ENCODE data around the gene HSPG2.
"Not testable (repeated sequence)": the region's sequence is repeated elsewhere in the genome, so short reads cannot be mapped to it uniquely, and the experiment has no call there.

Gene HSPG2

DNA sequence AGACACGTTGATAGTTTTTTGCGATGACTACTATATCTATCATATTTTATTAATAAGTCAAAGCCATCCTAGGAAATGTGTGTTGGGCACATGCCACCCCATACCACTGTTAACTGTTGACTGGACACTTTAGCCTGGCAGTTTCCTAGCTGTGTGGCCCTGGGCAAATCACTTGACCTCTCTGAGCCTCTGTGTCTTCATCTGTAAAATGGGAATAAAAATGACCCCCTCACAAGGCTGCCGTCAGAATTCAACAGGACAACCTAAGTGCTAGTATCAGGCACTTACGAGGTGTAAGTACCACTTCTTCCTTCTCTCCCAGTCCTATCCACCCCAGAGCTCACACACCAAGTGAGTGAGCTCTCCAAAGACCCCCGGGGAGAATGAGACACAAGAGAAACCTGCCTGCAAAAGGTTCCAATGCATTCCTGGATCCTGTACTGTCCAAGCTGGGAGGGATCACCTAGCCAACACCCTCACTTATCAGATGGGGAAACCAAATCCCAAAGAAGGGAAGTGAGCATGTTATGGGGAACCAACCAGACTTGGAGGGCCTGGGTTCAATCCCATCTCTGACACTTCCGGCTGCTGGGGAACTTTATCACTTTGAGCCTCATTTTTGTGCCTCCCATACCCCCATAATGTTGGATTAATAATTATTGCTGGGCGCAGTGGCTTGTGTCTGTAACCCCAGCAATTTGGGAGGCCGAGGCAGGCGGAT lies 24.9 kb downstream of the HSPG2 start:
- DNase-seq, result no peak

DNA sequence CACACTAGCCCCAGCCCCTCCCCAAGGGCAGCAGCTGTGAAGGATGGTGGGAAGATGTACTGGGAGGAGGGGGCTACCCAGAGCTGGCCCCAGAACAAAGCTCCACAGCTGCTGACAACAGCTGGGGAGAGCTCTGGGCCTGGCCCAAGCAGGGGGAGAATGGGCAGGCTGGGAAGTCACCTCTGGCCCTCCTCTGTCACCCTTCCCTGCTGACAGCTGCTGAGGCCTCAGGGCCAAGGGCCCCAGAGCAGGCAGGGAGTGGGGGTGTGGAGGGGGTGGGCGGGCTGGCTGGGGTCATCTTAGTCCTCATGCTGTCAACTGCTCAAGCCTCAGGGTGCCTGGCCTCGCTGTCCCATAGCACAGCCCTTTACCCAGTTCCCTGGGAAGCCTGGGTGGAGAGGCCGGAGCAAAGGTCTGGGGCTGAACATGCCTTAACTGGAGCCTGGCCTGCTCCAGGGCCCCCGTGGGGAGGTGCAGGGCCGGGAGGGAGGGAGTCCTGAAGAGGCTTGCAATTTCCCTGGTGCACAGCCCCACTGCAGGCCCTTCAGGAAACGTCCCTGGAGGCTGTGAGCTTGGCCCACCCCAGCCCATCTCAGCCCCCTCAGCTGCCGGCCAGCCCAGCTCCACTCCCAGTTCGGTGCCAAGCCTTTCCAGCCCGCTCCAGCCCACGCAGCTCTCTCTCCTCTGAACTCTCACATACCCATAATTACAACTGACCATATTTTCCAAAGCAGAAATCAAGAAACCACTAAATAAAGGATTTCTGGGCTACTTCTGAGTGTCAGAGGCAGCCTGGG lies 25.7 kb downstream of the HSPG2 start:
- peak; percentile 52 for DNase-seq

DNA sequence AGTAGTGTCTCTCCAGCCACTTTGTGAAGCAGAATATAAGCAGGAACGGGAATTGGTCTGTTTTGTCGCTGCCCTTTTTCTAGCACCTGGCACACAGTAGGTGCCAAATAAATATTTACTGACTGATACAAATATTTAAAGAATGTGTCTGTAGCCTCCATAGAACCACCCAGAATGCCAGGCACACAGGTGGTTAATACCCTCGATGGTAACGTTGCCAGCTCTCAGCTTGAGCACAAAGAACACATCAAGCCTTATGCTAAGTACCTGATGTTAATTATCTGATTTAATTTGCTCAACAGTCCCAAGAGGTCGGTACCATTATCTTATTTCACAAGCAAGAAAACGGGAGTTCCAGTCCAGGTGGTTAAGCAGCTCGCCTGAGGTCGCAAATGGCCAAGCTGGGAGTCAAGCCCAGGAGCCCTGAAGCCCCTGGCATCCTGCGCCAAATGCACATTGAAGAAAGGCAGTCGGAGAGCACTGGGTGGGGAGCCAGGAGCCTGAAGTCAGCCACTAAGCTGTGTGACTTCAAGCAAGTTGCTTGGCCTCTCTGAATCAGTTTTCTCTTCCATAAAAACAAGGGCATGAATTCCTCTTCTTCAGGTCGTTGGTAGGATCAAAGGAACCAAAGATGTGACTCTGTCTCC lies 26.4 kb downstream of the HSPG2 start:
- no peak for DNase-seq

DNA sequence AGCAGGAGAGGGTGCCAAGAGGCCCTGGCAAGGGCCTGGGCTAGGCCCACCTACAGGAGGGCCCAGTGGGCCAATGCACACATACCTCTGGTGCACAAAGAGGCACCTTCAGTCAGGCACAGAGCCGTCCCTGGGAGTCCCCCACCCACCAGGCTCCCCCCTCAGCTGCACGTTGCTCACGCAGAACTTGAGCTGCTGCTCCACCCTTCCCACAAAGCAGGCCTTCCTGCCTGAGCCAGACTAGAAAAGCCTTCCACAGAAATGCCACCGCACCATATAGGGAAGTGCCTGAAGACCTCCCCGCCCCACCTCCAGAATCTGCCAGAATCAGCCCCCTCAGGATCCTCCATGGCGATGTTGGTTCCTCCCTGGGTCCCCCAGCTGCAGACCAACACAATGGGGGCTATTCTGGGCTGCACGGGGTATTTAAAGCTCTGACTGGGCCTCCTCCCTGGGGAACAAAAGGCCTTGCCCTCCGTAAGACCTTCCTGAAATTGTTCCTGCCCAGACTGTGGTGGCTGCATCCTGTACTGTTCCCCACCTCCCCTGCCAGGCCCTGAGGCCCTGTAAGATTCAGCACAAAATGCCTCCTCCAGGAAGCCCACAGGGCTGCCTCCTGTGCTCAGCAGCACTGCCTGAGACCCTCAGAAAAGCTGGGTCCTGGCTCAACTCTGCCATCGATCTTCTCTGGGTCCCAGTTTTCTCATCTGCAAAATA lies 27.2 kb downstream of the HSPG2 start:
- no peak for DNase-seq

DNA sequence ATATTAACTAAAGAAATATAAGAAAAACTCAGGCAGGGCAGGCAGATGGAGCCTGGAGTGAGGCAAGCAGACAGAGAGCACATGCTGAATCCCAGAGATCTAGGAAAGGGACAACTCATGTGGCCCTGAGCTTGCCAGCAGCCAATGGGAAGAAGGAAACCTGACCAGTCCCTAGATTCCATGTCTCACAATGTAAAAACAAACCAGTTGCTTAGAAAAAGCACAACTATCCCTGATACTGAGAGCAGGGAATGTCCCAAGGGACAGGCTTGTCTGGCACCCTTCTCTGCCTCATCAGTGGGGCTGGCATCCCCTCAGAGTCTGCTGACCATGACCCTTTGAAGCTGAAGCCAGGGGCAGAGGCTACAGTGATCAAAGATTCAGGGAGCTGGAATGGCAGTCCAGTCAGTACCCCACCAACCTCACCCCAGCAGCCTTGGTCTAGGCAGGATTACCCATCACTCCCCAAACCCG lies 27.8 kb downstream of the HSPG2 start:
- no peak for DNase-seq

DNA sequence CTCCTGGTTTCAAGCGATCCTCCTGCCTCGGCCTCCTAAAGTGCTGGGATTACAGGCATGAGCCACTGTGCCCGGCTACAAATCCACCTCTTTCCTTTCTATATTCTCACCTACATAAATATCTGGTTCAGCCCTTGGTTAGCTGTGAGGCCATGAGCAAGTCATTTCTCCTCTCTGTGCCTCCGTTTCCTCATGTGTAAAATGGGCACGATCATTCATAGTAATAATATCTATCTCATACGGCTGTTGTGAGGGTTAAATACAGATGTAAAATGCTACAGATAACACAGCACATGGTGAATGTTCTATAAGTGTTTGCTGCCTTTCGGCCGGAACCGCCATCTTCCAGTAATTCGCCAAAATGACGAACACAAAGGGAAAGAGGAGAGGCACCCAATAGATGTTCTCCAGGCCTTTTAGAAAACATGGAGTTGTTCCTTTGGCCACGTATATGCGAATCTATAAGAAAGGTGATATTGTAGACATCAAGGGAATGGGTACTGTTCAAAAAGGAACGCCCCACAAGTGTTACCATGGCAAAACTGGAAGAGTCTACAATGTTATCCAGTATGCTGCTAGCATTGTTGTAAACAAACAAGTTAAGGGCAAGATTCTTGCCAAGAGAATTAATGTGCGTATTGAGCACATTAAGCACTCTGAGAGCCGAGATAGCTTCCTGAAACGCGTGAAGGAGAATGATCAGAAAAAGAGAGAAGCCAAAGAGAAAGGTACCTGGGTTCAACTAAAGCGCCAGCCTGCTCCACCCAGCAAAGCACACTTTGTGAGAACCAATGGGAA lies 29.2 kb downstream of the HSPG2 start:
- DNase-seq, result not testable (repeated sequence)

DNA sequence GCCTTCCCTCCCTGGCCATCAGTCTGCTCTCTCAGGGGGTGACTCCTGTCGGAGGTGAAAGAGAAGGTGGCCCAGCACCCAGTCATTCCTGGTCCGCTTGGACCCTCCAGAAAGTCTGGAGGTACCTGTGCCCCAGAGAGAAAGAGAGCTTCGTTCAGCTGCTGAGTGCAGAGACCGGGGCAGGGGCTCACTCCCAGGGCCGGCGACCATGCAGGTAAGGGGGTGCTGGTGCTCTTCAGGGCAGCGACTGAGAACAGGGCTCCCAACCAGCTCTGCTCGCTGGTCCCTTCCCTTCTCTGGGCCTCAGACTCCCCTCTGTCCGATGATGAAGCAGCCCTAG lies 30.1 kb downstream of the HSPG2 start:
- DNase-seq, result no peak

DNA sequence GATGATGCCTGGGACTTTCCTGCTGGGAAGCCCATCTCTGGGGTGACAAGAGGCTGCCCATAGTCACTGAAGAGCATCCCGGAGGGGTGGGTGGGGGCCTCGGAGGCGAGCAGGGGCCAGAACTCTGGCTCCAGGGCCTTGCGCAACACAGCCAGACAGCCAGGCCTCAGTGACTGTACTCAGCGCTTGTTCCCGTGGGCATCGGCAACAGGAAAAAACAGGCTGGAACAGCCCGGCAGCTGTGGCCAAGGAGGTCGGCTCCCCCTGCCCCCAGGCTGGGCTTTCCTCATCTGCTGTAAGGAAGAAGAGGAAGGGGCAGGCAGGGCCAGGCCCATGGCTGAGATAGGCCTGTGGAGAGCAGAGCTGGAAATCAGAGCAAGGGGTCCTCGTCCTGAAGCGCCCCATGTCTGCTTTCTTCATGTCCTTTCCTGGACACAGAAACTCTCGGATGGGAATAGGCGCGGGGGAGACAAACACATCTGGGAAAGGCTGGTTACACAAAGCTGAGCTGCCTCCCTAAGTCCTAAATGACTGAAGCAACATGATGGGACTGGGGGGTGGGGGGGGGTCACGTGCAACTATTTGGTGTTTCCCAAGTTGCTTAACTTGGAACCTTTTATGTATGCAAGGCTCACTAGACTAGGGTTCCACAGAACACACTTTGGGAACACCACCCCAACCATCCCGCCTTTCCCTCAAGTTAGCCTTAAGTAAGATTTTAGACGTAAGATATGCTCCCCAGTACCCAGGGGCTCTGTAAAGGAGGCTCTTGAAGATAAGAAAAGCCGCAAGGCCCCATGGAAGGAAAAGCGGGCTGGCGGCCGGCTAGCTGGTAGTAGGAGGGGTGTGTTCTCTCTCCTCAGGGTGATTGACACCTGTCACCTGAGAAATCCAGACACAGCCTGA lies 30.7 kb downstream of the HSPG2 start:
- no peak for DNase-seq

DNA sequence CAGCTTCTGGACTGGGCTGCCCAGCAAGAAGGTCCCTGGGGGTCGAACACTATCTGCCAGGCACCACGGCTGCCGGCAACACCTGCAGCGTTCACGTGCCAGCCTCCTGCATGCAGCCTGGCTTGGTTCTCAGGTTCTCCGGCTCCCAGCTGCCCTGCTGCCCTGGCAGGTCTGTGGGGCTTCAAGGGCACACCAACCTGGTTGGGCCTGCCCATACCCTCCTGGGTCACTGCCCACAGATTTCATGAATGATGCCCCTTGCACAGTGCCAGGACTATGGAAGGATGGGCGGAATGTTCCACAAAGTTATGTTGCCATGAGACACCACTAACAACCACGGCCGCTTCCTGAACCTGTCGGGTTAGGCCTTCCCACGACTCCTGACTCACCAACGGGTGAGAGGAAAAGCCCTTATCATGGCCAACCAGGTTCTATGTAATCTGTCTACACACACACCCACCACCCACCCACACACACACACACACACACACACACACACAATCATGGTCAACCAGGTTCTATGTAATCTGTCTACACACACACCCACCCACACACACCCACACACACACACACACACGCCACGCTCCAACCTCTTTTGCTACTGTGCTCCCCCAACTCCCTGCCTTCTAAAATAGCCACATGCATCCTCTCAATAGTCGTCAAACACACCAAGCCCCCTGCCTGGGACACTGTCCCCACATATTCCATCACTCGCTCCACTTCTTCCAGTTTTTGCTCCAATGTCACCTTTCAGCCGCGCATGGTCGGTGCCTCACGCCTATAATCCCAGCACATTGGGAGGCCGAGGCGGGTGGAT lies 32.2 kb downstream of the HSPG2 start:
- DNase-seq, result no peak

DNA sequence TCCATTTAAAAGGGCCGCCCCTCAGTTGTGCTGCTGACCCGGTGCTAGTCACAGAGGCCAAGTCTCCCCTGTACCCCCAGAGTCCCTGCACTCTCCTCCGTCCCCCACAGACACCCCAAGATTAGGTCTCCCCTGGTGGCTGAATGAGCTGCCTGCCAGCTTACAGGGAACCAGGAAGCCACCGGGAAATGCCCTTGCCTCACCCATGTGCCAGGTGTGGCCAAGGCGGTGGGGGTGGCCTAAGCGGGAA lies 32.7 kb downstream of the HSPG2 start:
- DNase-seq, result no peak

DNA sequence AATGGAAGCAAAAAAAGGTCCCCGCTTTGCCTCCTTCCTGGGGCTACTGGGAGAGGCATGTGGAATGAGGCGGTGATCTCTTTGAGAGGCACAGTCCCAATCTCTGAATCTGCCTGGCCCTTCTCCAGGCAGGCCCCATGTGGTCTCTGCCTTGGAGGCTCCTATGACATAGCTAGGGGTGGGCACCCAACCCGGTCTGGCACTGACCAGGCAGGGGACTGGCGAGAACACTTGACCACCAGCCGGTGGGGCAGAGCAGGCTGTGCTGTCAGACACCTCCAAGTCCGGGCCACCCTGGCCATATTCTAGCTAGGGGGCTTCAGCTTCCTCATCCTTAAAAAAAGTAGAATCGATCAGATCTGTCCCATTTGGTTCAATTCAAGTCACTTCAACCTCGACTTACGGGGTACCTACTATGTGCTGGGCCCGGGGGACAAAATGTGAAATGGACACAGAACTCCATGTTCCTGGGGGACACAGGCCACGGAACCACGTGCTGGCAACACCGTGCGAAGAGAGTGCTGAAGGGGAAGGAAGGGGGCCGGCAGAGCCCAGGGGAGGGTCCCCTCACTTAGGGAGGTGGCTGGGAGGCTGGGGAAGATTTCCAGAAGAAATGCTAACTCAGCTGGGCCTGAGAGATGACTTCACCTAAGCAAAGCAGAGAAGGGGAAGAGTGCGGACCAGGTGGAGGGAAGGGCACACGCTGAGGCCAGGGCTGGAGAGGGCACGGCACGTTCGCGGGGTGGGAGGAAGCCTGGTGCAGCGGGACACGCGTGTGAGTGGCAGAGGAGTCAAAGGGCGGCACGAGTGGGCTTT lies 33.3 kb downstream of the HSPG2 start:
- no peak for DNase-seq

DNA sequence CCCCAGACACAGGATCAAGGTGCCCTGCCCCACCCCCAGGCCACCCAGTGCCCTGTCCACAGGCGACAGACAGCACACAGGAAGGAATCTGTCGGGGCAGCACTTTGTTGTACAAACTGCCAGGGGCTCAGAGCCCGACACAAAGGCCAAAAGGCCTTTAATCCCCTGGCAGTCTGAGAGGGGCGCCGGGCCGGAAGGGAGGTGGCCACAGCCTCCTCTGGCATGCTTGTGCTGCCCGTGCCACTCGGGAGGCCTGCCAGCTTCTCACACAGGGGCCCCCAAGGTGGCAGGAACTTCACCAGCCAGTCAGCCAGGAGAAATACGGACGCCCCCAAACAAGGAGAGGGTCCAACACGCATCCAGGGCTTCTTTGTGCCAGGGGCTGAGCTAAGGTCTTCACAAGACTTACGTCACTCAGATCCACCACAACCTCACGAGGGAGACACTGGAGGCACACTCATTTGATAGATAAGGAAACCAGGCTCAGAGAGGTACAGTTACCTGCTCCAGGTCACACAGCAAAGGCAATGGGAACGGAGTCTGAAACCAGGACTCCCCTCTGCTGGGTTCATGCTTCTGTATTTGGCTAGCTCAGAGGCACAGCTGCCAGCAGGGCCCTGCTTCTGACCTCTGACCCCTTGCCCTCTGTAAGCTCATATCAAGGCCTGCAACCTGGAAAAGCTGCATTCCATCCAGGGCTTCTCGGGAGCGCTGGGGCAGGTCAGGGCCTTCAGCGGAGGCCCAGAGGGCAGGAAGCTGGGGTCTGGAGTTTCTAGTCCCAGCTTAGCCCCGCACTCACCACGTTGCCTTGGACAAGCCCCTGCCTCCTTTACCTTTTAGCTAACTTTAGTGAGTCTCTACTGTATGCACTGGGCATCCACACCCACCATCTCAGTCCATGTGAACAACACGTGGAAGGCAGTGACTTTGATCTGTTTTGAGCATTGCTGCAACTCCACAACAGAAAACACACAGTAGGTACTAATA lies 34.8 kb downstream of the HSPG2 start:
- DNase-seq, result no peak

DNA sequence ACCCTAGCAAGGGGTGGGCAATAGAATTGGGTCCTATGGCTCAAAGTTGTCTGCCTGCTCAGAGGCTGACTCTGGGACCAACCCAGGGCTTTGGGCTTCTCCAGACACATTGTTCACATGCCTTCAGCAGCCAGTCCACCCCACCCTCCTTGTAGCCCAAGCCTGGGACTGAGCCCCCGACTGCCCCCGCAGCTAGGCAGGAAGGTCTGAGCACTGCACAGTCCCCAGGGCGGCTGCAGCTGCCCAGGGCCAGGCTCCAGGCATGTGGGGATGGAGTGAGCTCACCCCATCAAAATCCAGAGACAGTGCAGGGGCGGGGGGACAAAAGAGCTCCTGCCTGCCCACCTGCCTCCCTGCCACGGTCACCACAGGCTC lies 35.6 kb downstream of the HSPG2 start:
- DNase-seq, result no peak

DNA sequence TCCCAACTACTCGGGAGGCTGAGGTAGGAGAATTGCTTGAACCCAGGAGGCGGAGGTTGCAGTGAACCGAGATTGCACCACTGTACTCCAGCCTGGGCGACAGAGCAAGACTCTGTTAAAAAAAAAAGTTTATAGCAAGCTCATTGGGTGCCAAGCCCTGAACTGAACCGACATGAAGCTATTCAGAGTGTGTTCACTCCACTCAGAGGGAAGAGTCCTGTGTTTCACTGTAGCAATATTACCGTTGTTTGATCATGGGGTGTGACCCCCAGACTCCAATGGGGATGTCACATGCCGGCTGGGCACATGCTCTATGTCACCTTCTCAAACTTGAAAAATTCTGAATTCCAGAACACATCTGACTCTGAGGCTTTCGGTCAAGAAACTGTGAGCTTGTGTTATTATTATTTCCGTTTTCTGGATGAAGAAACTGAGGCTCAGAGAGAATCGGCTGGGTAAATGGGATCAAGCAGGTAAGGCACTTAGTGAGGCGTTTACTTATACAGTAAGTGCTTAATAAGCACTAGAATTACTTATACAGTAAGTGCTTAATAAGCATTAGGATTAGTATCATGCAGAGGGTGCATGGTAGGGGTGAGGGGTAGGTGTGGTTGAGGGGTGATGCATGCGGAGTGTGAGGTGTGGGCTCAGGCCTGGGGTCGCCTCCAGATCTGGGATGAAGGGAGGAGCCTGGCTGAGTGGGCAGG lies 36.2 kb downstream of the HSPG2 start:
- no peak for DNase-seq

DNA sequence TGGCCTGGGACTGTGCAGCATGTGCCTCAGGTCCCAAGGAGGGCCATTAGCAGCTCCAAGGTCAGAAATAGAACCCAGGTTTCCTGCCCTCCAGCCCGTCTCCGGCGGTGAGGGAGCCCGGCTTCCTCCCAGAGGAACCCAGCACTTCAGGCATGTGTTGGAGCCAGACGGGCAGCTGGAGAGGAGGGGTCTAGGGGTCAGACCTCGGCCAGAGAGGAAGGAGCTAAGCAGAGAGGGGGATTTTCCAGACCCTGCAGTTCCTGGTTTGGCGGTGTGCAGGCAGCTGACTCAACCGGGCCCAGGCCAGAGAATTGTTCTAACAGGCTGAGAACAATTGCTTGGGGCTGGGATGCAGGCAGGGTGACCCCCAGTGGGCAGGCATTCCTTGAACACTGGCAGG lies 37.1 kb downstream of the HSPG2 start:
- DNase-seq, result peak; percentile 53

DNA sequence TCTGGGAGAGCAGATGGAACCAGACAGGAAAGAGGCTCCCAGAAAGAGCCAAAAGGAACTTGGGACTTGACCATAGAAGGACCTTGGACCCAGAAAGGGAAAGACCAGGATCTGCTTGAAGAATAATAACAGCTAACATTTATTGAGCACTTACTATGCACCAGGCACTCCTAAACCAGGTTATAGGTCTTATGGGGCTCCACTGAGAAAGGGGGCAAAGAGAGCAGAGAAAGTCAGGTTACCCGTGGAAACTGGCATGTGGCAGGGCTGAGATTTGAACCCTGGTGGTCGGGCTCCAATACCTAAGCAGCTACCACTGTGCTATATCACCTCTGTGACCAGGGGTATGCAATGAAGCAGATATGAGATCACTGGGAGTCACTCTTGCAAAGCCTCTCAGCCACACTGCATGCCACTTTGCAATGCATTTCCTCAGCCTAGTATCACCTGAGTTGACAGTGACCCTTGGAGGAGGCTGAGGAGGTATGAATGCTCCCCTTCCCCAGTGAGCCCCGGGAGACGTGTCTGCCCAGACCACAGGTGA lies 37.8 kb downstream of the HSPG2 start:
- no peak for DNase-seq

DNA sequence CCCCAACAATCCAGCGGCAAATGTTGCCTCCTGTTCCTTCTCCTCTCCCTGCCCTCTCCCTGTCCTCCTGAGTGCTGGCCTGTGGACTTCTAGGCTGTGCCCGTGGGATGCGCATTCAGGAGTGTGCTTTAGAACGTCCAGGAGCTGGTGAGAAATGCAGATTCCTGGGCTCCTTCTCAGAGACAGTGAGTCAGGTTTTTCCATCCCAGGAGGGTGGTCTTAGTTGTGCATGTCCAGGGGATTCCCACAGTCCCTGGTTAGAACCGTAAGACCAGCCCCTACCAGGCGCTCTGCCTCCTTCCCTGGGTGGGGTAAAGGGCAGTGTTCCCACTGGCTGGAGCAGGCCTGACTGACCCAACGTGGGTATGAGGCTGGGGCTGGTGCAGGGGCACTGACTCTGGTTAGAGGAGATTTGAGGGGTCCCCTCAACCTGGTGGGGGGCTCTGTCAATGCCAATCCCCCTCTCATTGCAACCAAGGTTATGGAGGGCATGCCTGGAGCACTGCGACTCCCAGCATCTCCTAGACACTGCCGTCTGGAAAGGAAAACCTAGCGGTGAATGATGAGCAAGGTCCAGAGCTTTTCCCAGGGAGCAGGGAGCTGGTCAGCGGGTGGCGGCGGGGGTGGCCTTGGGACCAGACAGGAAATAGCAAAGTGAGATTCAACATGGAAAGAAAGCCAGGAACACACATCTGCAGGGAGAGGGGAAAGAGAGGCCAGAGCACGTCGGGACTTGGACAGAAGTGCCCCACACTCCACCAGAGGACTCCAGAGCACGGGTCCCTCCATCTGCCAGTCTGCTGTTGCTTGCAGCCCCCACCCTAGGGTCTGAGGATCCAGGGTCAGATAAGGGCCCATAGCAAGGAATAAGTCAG lies 38.5 kb downstream of the HSPG2 start:
- no peak for DNase-seq

Measured in eye (tissue), 1 donor.